Effector CD4-positive, alpha-beta T cell (primary cell): Measurements from ENCODE around the gene CNNM4.

Experiments used
- DNase-seq: peaks from one replicate; pipeline ENCODE4 v3.0.0-alpha.2; 2020

The CNNM4 gene

DNA sequence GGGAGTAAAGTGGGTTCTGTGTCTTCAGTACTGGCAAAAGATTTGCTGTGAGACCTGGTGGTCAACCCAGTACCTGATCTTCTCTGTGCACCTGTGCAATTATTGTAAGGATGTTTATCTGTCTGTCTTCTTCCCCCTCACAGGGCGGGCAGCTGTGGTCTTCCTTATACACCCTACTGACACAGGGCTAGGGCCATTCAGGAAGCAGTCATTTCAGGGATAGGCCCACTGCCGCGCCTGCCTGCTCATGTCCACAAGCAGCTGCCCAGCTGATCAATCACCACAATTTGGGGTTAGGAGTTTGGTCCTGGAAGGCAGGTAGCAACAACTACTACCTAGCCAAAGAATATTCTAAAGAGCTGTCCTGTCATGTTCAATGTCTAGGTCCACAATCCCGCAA lies 1.2 kb upstream of the CNNM4 start:
- no peak for DNase-seq

DNA sequence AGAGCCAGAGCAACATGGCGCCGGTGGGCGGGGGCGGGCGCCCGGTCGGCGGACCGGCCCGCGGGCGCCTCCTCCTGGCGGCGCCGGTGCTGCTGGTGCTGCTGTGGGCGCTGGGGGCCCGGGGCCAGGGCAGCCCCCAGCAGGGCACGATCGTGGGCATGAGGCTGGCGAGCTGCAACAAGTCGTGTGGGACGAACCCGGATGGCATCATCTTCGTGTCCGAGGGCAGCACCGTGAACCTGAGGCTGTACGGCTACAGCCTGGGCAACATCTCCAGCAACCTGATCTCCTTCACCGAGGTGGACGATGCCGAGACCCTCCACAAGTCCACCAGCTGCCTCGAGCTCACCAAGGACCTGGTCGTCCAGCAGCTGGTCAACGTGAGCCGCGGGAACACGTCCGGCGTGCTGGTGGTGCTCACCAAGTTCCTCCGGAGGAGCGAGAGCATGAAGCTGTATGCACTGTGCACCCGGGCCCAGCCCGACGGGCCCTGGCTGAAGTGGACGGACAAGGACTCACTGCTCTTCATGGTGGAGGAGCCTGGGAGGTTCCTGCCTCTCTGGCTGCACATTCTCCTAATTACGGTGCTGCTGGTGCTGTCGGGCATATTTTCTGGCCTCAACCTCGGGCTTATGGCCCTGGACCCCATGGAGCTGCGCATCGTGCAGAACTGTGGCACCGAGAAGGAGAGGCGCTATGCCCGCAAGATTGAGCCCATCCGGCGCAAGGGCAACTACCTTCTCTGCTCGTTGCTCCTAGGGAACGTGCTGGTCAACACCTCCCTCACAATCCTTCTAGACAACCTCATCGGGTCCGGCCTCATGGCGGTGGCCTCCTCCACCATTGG lies 507 bp downstream of the CNNM4 start:
- no peak for DNase-seq

DNA sequence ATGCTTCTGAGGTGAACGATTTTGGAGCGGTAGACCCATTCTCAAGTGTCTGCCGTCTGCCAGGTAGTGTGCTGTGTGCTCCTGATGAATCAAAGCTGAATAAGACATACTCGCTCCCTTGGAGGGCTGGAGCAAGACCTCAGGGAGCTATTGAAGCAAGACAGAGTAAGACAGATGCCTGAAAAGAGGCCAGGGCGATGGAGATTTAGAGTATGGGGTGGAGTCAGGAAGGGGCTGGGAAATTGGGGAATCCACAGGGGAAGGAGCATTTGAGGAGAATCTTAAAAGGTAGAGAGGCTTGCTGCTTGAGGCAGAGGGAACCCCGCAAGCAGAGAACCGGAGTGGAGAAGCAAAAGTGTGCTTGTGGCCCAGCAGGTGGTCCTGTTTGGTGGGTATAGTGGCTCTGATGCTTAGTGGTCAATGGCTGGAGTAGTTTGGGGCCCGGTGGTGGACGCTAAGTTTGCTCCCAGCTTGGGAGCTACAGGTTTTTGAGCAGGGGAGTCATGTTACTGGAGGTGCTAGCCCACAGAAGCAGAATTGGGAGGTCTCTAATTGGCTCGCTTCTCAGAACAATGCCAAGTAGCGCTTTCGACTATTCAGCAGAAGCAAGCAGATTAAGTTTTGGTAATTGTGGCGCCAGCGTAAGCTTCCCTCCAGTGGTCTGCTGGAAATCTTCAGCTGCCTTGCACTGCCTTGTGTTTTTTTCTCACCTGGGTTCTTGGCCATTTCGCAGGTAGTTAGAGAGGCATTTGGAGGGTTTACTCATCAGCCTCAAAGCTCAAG lies 2.0 kb downstream of the CNNM4 start:
- DNase-seq = no peak

DNA sequence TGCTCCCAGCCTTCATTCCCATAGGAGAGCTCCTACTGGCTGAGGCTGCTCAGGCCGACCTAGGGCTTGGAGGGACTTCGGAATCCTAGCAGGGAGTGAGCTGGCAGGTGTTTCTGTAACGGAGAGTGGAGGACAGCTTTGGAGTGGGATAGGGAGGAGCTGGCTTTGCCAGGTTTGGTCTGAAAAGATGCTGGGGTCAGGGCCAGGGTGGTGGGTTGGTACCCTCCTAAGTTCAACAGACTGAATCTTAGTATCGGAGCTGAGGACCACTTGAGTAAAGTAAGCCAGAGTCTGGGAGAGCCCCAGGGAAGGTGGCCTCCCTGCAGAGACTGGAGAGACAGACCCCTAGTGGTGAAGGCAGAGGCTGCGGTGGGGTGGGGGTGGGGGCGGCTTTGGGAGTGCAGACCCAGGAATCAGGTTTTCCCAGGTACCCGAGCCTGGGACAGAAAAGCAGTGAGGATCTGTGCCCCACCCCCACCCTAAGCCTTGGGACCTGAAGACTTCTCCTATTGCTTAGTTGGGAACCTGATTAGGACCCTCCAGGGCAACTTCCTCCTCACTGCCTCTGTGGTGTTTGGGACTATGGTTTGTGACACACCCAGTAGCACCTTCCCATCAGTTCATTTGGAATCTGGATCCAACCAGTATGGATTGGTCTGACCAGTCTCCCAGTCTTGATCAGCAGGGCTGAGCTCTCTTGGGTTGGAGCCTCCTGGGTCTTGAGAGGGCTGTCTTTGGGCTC lies 3.0 kb downstream of the CNNM4 start:
- DNase-seq = no peak

DNA sequence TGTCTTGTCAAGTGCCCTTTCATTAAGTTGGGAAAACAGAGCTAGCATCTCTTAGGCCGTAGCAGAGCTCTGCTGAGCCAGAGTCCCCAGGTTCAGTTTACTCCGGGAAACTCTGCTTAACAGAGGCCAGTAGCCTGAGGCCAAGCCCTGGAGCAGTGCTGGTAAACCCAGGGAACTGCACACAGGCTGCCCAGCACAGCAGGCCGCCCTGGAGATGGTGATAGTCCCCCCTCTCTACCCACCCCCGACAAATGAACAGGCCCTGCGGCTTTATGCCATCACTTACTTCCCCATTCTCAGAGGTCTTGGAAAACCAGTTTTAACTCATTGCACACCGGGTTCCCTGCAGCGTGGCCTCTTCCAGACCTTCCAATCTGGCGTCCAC lies 3.5 kb downstream of the CNNM4 start:
- no peak for DNase-seq

DNA sequence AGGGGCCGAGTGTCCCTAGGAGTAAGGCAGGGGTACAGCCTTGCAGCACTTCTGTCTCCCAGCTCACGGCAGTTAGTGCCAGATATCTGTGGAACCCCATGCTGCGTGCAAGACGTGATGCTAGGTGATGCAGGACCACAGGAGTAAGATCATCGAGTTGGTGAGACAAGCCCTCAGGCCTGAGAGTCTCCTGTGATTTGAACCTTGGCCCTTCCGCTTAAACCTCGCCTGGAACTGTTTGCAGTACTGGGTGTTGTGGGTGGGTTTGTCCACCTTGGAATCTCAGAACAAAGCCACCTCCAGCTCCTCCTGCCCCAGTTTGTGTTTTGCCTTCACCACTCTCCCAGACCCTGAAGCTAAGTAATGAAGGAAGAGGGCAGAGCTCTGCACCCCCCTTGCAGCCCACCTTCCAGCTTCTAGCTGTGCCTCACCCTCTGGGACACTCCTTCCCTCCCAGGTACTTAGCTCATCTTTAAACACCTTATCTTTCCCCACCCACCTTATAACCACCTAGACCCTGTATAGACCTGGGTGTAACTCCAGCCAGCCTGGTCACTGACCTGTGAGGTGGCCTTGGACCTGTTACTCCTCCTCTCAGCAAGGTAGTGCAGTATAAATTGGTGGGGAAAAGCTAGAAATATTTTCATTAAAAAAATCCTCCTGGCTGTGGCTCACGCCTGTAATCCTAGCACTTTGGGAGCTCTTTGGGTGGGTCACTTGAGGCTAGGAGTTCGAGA lies 6.6 kb downstream of the CNNM4 start:
- no peak for DNase-seq

DNA sequence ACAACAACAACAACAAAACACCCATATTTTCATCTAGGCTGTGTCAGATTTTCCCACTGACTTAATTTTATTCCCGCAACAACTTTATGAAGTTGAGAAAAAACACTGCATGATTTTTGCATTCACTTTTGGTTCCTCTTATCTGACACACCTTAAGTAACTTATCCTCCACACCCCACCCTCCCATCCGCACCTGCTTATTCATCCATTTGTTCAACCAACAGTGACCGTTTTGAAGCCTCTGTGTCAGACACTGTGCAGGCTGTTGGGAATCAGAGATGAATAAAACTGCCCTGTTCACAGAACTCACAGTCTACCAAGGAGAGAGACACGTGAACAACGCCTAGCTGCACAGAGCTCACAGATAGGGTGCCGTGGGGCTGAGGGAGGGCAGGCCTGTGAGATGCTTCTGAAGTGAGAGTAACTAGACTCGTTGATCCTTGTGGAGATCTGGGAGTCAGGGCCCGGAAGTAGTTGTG lies 7.4 kb downstream of the CNNM4 start:
- DNase-seq = no peak

DNA sequence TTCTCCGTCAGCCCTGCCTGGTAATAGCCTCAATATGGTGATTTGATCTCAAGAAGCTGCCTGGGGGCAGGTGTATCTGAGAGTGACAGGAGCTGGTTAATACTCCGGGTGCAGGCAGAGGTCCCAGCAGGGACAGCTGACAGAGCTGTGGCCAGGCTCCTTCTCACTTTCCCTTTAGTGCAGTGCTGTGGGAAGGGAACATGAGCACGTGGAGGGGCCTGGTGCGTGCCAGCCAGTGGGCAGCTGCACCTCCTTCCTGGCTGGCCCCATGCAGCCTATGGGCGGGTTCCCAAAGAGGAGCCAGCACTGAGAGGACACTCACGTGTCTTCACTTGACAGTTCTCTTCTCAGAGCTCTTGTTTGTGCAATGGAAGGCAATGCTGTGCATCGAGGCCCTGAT lies 9.1 kb downstream of the CNNM4 start:
- DNase-seq = no peak

DNA sequence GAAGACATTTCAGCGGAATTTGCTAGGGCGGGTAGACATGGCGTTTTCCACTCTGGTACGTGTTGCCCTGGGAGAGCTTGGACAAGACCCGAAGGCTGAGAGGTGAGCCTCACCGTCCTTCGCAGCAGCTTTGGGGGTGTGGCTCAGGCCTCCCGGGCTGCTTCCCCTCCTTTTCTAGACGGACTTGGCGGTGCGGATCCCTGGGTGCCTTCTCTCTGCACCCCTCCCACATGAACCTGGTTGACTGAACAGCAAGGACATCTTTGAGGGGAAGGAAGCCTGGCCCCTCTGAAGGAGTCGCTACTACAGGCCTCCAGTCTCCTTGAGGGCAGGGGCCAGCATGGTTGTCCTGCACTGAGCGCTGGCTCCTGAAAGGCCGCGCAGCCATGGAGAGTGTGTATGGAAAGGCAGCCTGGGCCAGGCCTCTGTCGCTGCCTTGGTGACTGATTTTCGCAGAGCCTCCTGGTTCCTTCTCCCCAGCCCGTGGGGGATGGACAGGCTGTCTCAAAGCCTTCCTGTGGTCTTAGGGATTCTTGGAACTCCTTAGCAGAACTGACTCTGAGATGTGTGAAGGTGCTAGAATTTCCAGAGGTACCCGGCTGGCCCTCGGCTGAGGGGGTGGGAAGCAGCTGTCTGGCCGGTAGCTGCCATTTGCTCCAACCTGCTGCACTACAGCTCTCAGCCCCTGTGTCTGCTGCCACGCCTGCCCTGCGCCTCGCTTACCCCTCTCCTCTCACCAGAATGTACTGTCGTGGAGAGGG lies 9.9 kb downstream of the CNNM4 start:
- no peak for DNase-seq

DNA sequence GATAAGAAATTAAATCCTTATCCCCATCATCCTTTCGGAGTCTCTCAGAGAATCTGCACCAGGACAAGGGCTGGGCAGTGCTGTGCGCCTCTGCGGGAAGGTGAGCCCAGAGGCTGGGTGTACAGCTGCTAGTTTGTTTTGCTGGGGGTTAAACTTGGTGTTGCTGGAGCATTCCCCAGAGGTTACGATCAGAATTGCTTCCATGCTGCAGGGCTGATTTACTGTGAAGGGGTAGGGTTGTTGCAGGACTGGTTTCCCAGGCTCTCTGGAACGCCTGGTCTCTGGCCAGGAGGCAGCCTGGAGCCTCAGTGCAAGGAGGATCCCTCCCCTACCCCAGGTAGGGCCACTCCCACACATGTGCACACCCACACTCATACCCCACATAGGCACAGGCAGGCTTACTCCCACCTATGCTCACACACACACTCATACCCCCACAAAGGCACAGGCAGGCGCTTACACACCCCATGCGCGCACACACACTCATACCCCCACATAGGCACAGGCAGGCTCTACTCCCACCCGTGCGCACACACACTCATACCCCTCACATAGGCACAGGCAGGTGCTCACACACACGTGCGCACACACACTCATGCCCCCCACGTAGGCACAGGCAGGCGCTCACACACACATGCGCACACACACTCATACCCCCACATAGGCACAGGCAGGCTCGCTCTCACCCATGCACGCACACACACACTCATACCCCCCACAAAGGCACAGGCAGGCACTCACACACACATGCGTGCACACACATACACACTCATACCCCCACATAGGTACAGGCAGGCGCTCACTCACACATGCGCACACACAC lies 11.3 kb downstream of the CNNM4 start:
- no peak for DNase-seq

DNA sequence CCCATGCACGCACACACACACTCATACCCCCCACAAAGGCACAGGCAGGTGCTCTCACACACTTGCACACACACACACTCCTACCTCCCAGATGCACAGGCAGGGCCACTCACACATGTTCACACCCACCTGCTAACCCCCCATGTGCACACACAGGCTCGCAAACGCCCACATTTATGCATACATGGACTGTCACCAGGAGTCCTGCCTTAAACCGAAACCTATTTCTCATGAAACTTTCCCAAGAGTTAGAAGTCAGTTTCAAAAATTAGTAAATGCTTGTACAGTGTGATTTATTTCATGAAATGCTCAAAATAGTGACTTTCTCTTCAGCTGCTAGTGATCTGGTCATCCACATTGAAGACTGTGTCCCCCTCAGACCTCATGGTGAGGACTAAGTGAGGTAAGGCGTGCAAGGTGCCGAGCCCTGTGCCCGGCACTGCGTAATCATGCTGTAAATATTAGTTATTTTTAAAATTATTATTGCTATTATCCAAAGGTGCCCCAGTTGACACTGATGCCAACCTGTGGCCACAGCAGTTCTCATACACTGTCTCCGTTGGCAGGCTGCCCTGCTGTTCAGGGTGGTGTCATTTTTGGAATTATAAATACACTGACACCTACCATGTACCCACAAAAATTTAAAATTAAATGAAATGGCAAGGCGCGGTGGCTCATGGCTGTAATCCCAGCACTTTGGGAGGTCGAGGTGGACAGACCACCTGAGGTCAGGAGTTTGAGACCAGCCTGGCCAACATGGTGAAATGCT lies 12.4 kb downstream of the CNNM4 start:
- no peak for DNase-seq

DNA sequence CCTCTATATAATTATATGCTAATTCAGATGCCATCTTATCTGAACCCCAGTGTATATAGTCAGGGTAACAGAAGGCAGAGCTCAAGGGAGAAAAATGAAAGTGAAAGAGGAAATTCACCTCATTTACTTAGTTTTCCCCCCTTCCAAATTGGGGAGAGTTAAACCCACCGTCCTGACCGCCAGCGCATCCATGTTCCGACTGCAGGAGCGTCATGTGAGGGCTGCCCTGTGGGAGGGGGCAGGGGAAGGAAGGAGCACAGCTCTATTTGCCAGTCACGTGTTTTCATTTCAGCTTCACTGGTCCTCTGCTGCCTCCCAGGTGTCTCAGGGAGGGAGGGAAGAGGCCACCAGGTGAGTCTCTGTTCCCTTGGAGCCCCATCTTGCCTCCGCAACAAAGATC lies 13.2 kb downstream of the CNNM4 start:
- DNase-seq = peak; percentile 29

DNA sequence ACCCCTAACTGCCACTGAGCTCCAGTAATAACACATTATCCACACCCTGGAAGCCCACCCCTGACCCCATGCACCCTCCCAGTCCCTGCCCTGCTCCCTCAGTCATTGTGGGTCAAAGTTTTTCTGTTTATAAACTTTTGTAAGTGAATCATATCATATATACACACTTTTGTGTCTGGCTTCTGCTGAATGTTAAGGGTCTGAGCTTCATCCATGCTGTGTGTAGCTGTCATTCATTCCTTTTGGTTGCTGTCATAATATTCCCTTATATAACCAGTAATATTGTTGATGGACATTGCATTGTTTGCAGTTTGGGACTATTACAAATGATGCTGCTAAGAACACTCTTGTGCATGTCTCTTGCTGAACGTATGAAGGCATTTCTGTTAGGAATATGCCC lies 14.5 kb downstream of the CNNM4 start:
- DNase-seq = no peak

DNA sequence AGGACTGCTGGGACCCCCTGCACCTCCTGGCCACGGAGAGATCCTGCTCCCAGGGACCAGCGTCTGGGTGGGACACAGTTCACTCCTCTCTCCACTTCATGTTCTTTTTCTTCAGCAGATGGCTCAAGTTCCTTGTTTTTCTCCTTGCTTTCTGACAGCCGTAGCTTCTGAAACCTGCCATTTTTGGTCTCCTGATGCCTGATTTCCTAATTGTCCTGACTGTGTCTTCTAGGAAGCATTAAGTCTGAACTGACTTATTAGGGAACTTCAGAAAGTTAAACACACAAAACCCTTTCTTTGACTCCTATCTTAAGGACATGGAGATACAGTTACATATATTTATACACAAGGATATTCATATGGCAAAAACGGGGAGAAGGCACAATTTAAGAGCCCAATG lies 22.7 kb downstream of the CNNM4 start:
- no peak for DNase-seq

DNA sequence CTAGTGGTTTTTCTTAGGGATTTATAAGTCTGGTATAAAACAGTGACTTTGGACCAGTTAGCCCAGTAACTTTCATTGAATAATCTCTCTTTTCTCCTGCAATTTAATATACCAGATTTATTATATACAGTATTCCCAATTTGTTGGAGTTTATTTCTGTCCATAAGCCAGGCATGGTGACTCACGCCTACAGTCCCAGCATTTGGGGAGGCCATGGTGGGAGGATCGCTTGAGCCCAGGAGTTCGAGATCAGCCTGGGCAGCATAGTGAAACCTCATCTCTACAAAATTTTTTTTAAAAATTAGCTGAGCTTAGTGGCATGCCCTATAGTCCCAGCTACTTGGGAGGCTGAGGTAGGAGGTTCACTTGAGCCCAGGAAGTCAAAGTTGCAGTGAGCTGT lies 26.7 kb downstream of the CNNM4 start:
- no peak for DNase-seq

DNA sequence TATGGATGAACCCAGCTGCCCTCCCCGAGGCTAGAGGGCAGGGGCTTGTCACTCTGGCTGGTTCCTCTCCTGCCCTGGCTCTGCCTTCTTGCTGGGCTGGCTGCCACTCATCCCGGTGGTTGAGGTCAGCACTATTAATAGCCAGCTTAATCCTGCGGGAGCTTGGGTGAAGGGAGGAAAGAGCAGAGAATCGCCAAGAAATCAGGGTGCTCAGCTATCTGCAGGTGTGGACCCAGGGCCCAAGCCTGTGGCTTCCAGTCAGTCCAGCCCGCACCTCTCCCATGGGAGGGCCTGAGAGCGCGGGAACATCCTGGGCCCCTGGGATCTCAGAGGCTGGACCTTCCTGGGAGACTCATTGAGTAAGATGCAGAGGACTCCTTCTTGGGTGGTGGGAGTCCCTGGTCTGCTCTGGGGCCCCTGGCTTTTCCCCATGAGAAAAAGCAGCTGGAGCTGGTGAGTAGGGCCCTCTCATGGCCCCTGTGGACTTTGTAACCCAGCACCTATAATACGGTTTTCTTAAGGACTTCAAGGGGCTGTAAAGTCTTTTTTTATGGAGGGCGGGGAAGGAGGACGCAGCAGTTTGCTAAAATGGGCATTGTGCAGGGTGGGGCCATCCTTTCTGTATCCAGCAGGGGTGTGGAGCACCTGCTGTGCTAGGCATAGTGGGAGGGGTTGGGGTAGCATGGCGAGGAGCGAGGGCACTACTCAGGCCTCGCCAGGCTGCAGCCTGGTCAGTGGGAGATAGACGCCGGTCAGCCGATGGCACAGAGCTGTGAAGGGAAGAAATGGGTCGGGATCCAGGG lies 27.9 kb downstream of the CNNM4 start:
- no peak for DNase-seq

DNA sequence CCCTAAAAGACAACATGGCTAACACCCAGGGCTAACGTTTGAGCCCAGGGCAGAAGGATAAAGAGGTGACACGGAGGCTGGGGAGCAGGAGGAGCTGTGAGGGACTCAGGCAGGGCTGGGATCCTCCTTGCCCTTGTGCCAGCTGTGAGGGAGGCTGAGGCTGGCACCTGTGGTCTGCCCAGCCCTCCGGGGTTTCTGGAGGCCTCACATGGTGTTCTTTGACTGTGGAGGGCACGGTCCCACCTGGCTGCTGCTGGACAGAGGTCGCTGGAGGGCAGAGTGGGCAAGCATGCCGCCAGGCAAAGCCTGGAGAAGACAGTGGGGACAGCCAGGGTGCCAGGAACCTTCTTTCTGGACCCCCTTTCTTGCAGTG lies 28.5 kb downstream of the CNNM4 start:
- DNase-seq = no peak

DNA sequence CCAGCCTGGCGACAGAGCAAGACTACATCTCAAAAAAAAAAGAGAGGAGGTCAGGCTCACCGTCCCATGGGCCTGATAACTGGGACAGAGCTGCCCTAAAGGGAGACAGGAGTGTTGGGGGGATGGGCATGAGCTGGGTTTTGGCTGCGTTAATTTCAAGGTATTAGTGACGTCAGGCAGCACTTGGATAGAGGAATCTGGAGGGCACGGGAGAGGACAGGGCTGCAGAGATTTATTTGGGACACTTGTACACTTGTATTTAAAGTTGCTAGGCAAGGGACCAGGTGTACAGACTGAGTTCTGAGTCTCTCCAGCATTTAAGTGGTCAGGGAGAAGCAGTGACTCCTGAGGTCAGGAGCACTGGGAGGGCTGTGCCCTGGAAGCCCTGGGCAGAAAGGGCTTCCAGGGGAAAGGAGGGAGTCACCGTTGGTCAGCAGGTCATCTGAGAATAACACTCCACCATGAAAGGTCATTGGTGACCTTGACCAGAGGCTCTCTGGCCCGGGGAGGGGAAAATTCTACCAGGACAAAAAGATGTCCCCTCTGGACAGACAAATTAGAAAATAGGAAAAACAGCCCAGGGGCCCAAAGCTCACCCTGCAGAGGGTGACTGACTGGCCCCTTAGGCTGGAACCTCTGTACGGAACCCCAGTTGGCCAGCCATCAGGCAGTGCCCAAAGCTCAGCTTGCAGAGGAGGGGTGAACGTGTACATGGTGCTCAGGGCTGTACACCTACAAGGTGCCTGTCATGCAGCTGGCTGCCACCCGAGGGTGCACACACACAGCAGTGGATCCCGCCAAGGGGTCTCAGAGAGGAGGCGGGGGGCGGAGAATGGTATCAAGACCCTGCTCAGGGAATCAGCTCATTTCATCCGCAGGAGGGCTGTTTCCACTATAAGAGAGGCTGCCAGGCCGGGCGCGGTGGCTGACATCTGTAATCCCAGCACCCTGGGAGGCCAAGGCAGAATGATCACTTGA lies 32.4 kb downstream of the CNNM4 start:
- DNase-seq = no peak
